ENCODE data around the gene ALDH1A1. TPM values are rescaled to one million over a fixed set of nuclear protein-coding genes. Genes with fewer than 3 reads are reported as not detected.

Gene ALDH1A1
- total RNA-seq, 1 donor from 2014 or later: 10.9 TPM

DNA sequence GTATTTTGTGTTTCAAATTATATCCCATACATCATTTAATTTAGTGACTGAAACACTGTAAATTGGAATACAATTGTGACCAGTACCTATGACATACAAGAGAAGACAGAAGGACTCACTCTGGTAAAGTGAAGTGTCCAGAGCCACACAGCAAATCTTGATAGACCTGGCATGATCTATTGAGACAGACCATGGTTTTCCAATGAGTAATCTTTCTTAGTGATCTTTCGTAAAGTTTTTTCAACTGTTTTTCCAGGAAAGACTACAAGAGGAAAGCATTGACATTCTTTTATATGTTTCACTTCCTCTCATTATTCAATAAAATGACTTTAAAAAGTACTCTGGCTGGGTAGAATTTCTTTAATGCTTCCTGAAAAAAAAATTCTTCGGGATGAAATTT is 43.3 kb upstream of the ALDH1A1 start:
- H3K4me3 Mint-ChIP-seq: no peak overlapping the region
- H3K36me3 Mint-ChIP-seq: no peaks in the 10 kb centered on the region
- peaks cover 6% of the 10 kb centered on the region for H3K4me1 Mint-ChIP-seq
- DNase-seq (ENCODE audit: low spot score in 2 of 2, unreplicated experiment in 2 of 2): no peak
- H3K27me3 Mint-ChIP-seq (ENCODE audit: low read depth): no peaks in the 10 kb centered on the region
- no peaks in the 10 kb centered on the region for H3K9me3 Mint-ChIP-seq
- TF ChIP-seq, protein P1, sequence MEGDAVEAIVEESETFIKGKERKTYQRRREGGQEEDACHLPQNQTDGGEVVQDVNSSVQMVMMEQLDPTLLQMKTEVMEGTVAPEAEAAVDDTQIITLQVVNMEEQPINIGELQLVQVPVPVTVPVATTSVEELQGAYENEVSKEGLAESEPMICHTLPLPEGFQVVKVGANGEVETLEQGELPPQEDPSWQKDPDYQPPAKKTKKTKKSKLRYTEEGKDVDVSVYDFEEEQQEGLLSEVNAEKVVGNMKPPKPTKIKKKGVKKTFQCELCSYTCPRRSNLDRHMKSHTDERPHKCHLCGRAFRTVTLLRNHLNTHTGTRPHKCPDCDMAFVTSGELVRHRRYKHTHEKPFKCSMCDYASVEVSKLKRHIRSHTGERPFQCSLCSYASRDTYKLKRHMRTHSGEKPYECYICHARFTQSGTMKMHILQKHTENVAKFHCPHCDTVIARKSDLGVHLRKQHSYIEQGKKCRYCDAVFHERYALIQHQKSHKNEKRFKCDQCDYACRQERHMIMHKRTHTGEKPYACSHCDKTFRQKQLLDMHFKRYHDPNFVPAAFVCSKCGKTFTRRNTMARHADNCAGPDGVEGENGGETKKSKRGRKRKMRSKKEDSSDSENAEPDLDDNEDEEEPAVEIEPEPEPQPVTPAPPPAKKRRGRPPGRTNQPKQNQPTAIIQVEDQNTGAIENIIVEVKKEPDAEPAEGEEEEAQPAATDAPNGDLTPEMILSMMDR (IDR thresholded peaks at IDR 0.05; ENCODE audit: unreplicated experiment): no peak
- no peak overlapping the region for H3K27ac Mint-ChIP-seq

DNA sequence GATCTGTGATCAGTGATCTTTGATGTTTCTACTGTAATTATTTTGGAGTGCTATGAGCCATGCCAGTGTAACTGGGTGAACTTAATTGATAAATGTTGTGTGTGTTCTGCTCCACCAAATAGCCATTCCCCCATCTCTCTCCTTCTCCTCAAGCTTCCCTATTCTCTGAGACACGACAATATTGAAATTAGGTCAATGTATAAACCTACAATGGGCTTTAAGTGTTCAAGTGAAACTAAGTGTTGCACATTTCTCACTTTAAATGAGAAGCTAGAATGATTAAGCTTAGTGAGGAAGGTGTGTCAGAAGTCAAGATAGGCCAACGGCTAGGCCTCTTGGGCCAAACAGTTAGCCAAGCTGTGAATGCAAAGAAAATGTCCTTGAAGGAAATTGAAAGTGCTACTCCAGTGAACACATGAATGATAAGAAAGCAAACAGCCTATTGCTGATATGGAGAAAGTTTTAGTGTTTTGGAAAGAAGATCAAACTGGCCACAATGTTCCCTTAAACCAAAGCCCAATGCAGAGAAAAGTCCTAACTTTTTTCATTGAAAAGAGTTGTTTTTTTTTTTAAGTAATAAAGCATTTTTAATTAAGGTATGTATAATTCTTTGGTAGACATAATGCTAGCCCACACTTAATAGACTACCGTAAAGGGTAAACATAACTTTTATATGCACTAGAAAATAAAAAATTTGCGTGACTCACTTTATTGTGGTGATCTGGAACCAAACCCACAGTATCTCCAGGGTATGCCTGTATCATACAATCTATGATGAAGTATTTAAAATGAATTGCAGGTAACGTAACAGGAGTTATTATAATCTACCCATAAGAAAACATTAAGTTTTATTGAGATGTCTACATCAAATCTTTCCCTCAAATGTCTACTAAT is 42.5 kb upstream of the ALDH1A1 start:
- Mint-ChIP-seq H3K27ac (no peak overlapping the region), H3K4me1 (peaks cover 6% of the 10 kb centered on the region), H3K27me3 (ENCODE audit: low read depth) (no peaks in the 10 kb centered on the region), H3K36me3 (no peaks in the 10 kb centered on the region), H3K9me3 (no peaks in the 10 kb centered on the region), H3K4me3 (no peak overlapping the region)
- DNase-seq (ENCODE audit: low spot score in 2 of 2, unreplicated experiment in 2 of 2): no peak
- TF ChIP-seq, protein P1 (IDR thresholded peaks at IDR 0.05; ENCODE audit: unreplicated experiment): no peak

- H3K4me3 Mint-ChIP-seq: no peak overlapping the region
- DNase-seq (ENCODE audit: low spot score in 2 of 2, unreplicated experiment in 2 of 2): no peak
- H3K27ac Mint-ChIP-seq: no peak overlapping the region
- TF ChIP-seq, protein P1 (IDR thresholded peaks at IDR 0.05; ENCODE audit: unreplicated experiment): no peak
- H3K27me3 Mint-ChIP-seq (ENCODE audit: low read depth): no peaks in the 10 kb centered on the region
- H3K36me3 Mint-ChIP-seq: no peaks in the 10 kb centered on the region
- H3K4me1 Mint-ChIP-seq: peaks cover 12% of the 10 kb centered on the region
- no peaks in the 10 kb centered on the region for H3K9me3 Mint-ChIP-seq
These were observed 38.9 kb upstream of the ALDH1A1 start for GRCh38 chr9:72991772-72992171.

DNA sequence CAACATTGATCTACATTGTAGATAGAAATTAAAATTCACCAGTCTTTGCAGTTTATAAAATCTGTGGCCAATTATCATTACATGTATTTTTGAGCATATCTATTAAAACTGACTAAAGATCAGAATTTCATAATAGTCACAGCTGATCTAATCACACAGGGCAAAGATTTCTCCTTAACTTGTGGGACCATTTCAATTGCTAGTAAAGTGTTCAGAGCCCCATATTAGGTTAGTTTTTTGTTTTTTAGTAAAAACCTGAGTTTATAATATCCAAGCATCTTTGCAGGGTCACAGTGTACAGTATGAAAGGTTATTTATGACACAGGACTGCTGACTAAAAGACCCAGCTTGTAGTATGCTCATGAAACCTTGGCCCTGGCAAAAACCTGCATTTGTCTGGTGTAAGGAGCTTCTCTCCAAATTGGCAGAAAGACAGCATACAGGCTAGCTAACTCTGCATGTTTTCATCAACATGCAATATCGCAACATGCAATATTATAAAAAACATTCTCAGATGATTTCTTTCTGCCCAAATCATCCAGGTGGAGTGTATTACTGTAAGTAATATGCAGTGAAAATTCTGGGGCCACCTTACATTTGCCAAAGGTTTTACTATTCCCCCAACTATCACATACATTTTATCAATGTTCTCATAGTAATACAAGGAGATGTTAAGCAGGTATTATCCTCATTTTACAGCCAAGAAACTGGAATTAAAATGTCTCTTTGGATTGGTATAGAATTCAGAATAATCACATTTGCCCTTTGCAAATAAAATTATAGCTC is 37.7 kb upstream of the ALDH1A1 start:
- Mint-ChIP-seq H3K4me3 (no peak overlapping the region), H3K27ac (no peak overlapping the region), H3K9me3 (no peaks in the 10 kb centered on the region), H3K27me3 (ENCODE audit: low read depth) (no peaks in the 10 kb centered on the region), H3K4me1 (peaks cover 6% of the 10 kb centered on the region), H3K36me3 (no peaks in the 10 kb centered on the region)
- TF ChIP-seq, protein P1 (IDR thresholded peaks at IDR 0.05; ENCODE audit: unreplicated experiment): no peak
- DNase-seq (ENCODE audit: low spot score in 2 of 2, unreplicated experiment in 2 of 2): no peak

DNA sequence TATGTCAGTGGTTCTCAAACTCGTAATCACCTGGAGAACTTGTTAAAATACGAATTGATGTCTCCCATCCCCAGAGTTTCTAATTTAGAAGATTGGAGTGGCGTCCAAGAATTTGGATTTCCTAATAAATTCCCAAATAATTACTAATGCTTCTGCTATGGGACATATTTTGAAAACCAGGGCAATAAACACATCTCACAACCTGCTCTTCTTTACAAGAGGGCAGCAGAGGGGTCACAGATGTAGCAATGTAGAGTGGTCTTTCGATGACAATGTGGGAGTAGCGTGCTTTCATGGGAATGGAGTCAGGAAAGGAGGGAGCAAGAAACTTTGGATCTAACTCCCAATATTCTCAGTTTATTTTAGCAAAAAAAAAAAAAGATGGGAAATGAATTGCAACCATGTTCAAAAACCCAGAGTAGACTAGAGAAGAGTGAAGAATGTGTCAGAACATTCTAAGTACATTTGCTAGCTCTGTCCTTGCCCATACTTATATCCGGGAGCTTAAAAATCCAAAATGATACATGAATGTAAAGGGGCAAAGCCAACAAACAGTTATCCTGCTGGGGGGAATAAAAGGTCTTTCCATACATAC is 33.8 kb upstream of the ALDH1A1 start:
- DNase-seq (ENCODE audit: low spot score in 2 of 2, unreplicated experiment in 2 of 2): no peak
- no peaks in the 10 kb centered on the region for H3K9me3 Mint-ChIP-seq
- H3K27me3 Mint-ChIP-seq (ENCODE audit: low read depth): no peaks in the 10 kb centered on the region
- H3K27ac Mint-ChIP-seq: no peak overlapping the region
- TF ChIP-seq, protein P1 (IDR thresholded peaks at IDR 0.05; ENCODE audit: unreplicated experiment): no peak
- H3K4me1 Mint-ChIP-seq: peaks cover 34% of the 10 kb centered on the region
- no peak overlapping the region for H3K4me3 Mint-ChIP-seq
- H3K36me3 Mint-ChIP-seq: no peaks in the 10 kb centered on the region

Data from mesothelial cell of epicardium (in vitro differentiated cells).